ENCODE results near the gene PLA2G4E.
A peak's percentile ranks its signal among the peaks of the same experiment; 100 is the strongest.

PLA2G4E gene

DNA sequence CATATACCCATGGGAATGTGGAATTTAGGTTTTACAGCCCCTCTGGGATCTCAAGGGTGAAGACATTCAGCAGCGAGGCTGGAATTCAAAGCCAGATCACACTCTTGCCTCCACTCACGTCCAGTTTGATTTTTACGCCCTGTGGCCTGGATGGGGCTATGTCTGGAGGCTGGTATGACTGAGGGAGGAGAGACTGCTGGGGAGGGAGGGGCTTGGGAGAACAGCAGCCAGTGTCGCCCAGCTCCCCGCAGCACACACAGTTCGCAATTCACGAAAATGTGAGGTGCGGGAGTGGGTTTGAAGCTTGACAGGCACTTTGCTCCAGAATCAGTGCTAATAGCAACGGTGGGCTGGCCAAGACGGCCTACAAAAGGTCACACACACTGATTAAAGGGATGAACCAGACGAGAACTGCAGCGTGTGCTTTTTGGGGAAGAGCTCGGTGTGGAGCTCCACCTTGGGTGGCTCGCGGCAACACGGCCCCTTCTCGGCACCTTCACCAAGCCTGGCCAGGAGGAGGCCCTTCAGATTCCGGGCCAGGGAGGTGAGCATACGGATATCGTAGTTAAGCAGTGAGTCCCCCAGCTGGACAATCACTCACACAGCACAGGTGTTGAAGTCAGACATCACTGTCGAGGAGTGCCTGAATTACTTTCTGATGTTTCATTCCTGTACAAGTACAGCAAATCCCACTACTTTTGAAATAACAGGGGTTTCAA lies 64.9 kb downstream of the PLA2G4E start:
- H3K36me3 ChIP-seq (ENCODE audit: control insufficient read depth, insufficient read depth, low read length, severe bottlenecking) = peaks cover 3% of the 10 kb centered on the region
- H3K4me1 ChIP-seq (ENCODE audit: control insufficient read depth, insufficient read depth, low read length) = peaks cover 11% of the 10 kb centered on the region
- no peaks in the 10 kb centered on the region for H3K9me3 ChIP-seq (ENCODE audit: control insufficient read depth, low read length)
- H3K4me3 ChIP-seq (ENCODE audit: low read length) = no peak overlapping the region
- no peak overlapping the region for H3K9ac ChIP-seq (ENCODE audit: low read length)
- no peaks in the 10 kb centered on the region for H3K27me3 ChIP-seq (replicated peaks; ENCODE audit: control insufficient read depth, insufficient read depth, low read length)
- no peak for DNase-seq (ENCODE audit: low read depth)

DNA sequence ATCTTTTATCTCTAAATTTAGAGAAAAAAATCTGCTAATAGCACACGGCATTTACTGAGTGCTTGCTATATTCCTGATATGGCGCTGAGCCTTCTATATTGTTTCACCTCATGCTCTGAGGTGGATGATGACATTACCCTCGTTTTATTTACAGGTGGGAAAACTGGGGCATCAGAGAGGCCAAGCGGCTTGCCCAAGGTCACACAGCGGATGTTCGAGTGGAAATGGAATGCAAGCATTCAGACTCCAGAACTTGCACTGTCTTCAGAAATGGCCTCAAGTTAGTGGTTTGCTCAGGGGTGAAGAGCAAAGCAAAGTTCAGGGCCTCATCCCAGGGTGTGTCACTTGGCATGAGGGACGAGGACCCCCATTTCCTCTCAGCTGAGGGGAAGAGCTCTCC lies 65.7 kb downstream of the PLA2G4E start:
- Histone ChIP-seq H3K36me3 (ENCODE audit: control insufficient read depth, insufficient read depth, low read length, severe bottlenecking) (peaks cover 3% of the 10 kb centered on the region), H3K4me3 (ENCODE audit: low read length) (no peak overlapping the region), H3K27me3 (replicated peaks; ENCODE audit: control insufficient read depth, insufficient read depth, low read length) (no peaks in the 10 kb centered on the region), H3K4me1 (ENCODE audit: control insufficient read depth, insufficient read depth, low read length) (peaks cover 18% of the 10 kb centered on the region), H3K9ac (ENCODE audit: low read length) (no peak overlapping the region), H3K9me3 (ENCODE audit: control insufficient read depth, low read length) (no peaks in the 10 kb centered on the region)
- DNase-seq (ENCODE audit: low read depth) = no peak

DNA sequence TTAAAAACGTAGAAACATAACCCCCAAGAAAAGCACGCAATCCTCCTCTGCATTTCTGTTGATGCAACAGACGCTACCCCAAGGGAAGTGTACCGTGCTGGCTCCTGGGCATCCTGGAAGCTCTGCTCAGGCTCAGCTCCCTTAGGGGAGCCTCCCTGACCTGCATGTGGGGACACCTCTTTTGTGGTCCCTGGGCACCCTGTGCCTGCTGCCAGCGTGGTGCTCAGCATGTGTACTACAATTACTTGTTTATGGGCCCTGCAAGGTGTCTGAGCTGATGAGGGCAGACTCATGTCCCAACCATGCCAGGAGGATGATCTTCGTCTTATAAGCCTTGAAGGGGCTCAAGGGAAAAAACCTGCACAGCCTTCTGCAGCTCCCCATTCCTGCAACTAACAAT lies 66.8 kb downstream of the PLA2G4E start:
- no peak for DNase-seq (ENCODE audit: low read depth)
- Histone ChIP-seq H3K4me1 (ENCODE audit: control insufficient read depth, insufficient read depth, low read length) (peaks cover 24% of the 10 kb centered on the region), H3K9me3 (ENCODE audit: control insufficient read depth, low read length) (no peaks in the 10 kb centered on the region)

DNA sequence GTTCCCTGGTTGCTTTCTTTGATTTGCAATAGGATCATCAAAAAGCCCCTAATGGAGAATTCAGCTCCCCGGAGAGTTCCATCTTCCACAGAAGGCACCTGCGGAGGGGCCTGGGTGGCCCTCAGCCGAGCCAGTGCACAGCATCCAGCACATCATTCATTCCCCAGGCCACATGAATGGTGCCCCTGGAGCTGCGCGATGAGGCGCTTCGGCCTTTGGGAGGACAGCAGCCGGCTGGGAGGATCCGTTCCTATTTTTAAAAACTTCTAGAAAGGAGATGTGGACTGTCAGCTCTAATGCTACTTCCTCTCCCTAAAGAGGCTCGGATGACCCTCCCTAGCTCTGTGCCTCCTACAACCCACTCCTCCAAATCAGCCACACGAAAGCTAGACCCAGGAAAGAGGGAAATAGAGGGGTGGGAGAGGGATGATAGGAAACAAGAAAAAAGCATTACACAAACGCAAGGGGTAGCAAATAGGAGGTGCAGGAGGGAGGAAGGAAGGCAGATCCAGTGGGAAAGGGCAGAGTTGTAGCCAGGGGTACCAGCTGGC lies 68.8 kb downstream of the PLA2G4E start:
- Histone ChIP-seq H3K36me3 (ENCODE audit: control insufficient read depth, insufficient read depth, low read length, severe bottlenecking) (peaks cover 3% of the 10 kb centered on the region), H3K4me3 (ENCODE audit: low read length) (no peak overlapping the region), H3K9ac (ENCODE audit: low read length) (no peak overlapping the region), H3K4me1 (ENCODE audit: control insufficient read depth, insufficient read depth, low read length) (peaks cover 24% of the 10 kb centered on the region), H3K9me3 (ENCODE audit: control insufficient read depth, low read length) (no peaks in the 10 kb centered on the region), H3K27me3 (replicated peaks; ENCODE audit: control insufficient read depth, insufficient read depth, low read length) (no peaks in the 10 kb centered on the region)
- no peak for DNase-seq (ENCODE audit: low read depth)

More for the DNA sequence above, 66.8 kb downstream of the PLA2G4E start:
- Histone ChIP-seq H3K36me3 (ENCODE audit: control insufficient read depth, insufficient read depth, low read length, severe bottlenecking) (peaks cover 3% of the 10 kb centered on the region), H3K4me3 (ENCODE audit: low read length) (no peak overlapping the region), H3K27me3 (replicated peaks; ENCODE audit: control insufficient read depth, insufficient read depth, low read length) (no peaks in the 10 kb centered on the region), H3K9ac (ENCODE audit: low read length) (no peak overlapping the region)

DNA sequence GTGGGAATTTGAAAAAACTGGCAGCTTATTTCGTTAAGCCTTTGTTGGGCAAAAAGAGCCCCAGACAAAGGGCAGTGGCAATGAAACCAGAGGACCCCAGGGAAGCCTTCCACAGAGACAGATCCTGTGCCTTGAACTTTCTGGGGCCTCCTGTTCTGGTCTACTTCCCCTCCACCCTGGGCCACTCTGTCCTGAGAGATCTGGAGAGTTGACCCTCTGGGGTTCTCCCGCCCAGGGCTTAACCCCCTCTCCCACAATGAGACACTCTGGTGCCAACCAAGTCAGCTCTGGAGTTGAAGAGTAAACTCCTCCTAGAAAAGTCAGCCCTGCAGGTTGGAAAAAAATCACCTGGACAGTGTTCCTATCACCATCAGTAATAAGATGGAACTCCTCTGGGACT lies 69.3 kb downstream of the PLA2G4E start:
- DNase-seq (ENCODE audit: low read depth) = no peak
- Histone ChIP-seq H3K9ac (ENCODE audit: low read length) (no peak overlapping the region), H3K36me3 (ENCODE audit: control insufficient read depth, insufficient read depth, low read length, severe bottlenecking) (peaks cover 3% of the 10 kb centered on the region), H3K4me1 (ENCODE audit: control insufficient read depth, insufficient read depth, low read length) (peaks cover 24% of the 10 kb centered on the region), H3K9me3 (ENCODE audit: control insufficient read depth, low read length) (no peaks in the 10 kb centered on the region), H3K4me3 (ENCODE audit: low read length) (no peak overlapping the region), H3K27me3 (replicated peaks; ENCODE audit: control insufficient read depth, insufficient read depth, low read length) (no peaks in the 10 kb centered on the region)

DNA sequence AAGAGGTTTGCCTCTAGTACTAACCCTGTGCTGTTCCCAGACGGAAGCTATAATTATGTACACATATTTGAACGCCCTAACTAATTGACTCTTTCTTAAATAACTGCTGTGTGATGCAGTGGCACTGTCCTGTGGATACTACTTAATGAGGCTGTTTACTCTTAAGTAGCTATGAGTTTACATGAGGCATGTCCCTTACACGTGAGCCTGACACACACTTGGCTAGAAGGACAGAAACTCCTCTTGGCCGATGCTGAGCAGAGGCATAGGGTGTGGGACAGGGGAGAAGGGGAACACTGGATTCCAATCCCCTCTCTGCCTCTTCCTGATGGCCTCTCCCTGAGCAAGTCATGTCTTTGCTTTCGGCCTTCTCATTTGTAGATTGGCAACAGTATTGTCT lies 70.4 kb downstream of the PLA2G4E start:
- Histone ChIP-seq H3K4me3 (ENCODE audit: low read length) (no peak overlapping the region), H3K9ac (ENCODE audit: low read length) (peak overlapping the region; percentile 25), H3K36me3 (ENCODE audit: control insufficient read depth, insufficient read depth, low read length, severe bottlenecking) (peaks cover 3% of the 10 kb centered on the region), H3K4me1 (ENCODE audit: control insufficient read depth, insufficient read depth, low read length) (peaks cover 24% of the 10 kb centered on the region), H3K9me3 (ENCODE audit: control insufficient read depth, low read length) (no peaks in the 10 kb centered on the region), H3K27me3 (replicated peaks; ENCODE audit: control insufficient read depth, insufficient read depth, low read length) (no peaks in the 10 kb centered on the region)
- DNase-seq (ENCODE audit: low read depth) = no peak

DNA sequence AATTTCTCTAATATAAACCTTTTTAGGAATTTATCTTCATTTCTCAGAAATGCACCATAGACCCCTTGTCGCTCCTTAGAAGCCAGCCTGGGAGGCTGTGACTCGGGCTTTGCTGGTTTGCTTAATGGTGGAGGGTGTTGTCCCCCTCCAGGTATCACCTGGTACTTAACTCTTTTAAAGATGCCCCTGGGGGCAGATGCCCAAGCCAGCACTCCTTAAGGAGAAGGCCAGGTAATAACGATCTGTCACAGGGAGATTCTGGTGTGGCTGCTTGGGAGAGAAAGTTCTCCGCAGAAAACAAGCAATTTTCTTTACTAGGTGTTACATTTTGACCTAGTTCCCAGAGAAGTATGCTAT lies 70.7 kb downstream of the PLA2G4E start:
- Histone ChIP-seq H3K9ac (ENCODE audit: low read length) (peak overlapping the region; percentile 25), H3K4me3 (ENCODE audit: low read length) (peak overlapping the region; percentile 11), H3K4me1 (ENCODE audit: control insufficient read depth, insufficient read depth, low read length) (peaks cover 26% of the 10 kb centered on the region), H3K36me3 (ENCODE audit: control insufficient read depth, insufficient read depth, low read length, severe bottlenecking) (peaks cover 3% of the 10 kb centered on the region), H3K27me3 (replicated peaks; ENCODE audit: control insufficient read depth, insufficient read depth, low read length) (no peaks in the 10 kb centered on the region), H3K9me3 (ENCODE audit: control insufficient read depth, low read length) (no peaks in the 10 kb centered on the region)
- DNase-seq (ENCODE audit: low read depth) = no peak

DNA sequence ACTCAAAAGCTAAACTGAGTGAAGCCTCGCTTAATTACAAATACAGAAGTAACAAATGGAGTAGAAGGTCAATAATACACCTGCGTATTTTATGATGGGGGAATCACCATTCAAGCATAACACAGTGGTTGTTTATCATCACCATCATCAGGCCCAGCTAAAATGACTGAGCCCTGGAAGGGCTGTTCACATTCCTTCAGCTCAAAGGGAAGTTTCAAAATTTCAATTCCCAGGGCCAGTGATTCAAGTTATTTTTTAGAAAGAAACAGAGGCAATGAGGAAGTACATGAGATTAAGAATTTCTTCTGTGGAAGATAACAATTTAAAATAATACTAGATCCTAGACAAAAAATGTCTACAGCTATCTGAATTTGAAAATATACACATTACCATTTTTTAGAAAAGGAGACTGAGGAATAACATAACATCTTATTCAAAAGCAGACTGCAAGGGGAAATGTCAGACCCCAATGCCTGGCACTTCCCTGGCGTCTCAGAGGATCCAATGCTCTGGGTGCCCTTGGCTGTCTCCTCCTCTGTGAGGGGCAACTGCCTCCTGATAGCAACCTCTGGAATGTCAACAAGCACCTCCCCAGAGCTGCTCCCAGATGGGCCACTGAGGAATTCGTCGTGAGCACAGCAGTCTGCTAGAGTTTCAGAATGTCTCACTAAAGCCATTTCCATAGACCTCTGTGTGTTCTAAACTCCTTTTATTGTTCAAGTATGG lies 71.3 kb downstream of the PLA2G4E start:
- H3K4me1 ChIP-seq (ENCODE audit: control insufficient read depth, insufficient read depth, low read length) = peaks cover 32% of the 10 kb centered on the region
- peak; percentile 61 for DNase-seq (ENCODE audit: low read depth)
- H3K27me3 ChIP-seq (replicated peaks; ENCODE audit: control insufficient read depth, insufficient read depth, low read length) = no peaks in the 10 kb centered on the region
- H3K9ac ChIP-seq (ENCODE audit: low read length) = peak overlapping the region; percentile 25
- H3K9me3 ChIP-seq (ENCODE audit: control insufficient read depth, low read length) = no peaks in the 10 kb centered on the region
- peak overlapping the region; percentile 11 for H3K4me3 ChIP-seq (ENCODE audit: low read length)
- H3K36me3 ChIP-seq (ENCODE audit: control insufficient read depth, insufficient read depth, low read length, severe bottlenecking) = peaks cover 3% of the 10 kb centered on the region

DNA sequence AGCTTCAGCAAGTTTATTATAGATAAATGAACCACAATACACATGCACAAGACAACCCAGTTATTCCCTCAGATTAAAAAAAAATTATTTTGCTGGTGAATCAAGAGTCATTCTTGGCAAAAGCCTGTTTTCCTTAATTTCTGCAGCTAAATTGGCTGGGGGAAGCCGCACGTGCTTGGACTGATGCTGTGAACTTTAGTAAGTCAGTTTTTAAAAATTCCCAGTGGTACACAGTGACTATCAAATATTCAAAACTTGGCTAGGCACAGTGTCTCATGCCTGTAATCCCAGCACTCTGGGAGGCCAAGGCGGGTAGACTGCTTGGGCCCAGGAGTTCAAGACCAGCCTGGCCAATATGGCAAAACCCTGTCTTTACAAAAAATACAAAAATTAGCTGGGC lies 72.4 kb downstream of the PLA2G4E start:
- DNase-seq (ENCODE audit: low read depth) = no peak
- H3K4me1 ChIP-seq (ENCODE audit: control insufficient read depth, insufficient read depth, low read length) = peaks cover 42% of the 10 kb centered on the region
- H3K36me3 ChIP-seq (ENCODE audit: control insufficient read depth, insufficient read depth, low read length, severe bottlenecking) = peaks cover 3% of the 10 kb centered on the region
- H3K4me3 ChIP-seq (ENCODE audit: low read length) = no peak overlapping the region
- no peaks in the 10 kb centered on the region for H3K27me3 ChIP-seq (replicated peaks; ENCODE audit: control insufficient read depth, insufficient read depth, low read length)
- no peak overlapping the region for H3K9ac ChIP-seq (ENCODE audit: low read length)
- no peaks in the 10 kb centered on the region for H3K9me3 ChIP-seq (ENCODE audit: control insufficient read depth, low read length)

DNA sequence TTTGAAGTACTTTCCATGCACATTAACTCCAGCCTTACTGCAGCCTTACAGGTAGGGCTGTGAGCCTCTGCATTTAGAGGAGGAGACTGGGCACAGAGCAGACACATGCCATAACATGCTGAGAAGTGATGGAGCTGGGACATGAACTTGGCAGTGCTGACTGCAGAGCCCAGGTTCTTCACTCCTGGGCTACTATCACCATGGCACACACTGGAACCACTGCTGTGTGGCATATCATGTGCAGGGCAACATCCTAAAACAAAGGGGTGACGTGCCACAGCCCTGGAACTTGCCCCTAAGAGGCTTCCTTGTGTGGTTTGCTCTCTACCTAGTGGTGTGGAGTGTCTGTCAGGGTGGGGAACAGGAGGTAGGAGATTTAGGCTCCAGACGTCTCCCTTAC lies 73.9 kb downstream of the PLA2G4E start:
- Histone ChIP-seq H3K9ac (ENCODE audit: low read length) (no peak overlapping the region), H3K27me3 (replicated peaks; ENCODE audit: control insufficient read depth, insufficient read depth, low read length) (no peaks in the 10 kb centered on the region), H3K9me3 (ENCODE audit: control insufficient read depth, low read length) (no peaks in the 10 kb centered on the region), H3K36me3 (ENCODE audit: control insufficient read depth, insufficient read depth, low read length, severe bottlenecking) (no peaks in the 10 kb centered on the region), H3K4me1 (ENCODE audit: control insufficient read depth, insufficient read depth, low read length) (peaks cover 43% of the 10 kb centered on the region), H3K4me3 (ENCODE audit: low read length) (no peak overlapping the region)
- DNase-seq (ENCODE audit: low read depth) = no peak

DNA sequence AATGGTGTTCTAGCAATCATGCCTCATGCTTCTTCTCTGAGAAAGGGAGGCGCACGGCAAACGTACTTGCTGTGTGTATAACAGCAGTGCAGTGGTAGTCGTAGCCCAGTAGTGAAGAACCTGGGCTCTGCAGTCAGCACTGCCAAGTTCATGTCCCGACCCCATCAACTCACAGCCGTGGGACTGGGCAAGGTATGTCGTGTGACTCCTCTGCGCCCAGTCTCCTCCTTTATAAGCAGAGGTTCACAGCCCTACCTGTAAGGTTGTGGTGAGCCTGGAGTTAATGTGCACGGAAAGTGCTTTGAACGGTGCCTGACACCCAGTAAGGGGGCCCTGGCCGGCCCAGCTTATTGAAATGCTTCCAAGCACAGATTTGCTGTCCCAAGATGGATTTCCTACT lies 75.1 kb downstream of the PLA2G4E start:
- H3K36me3 ChIP-seq (ENCODE audit: control insufficient read depth, insufficient read depth, low read length, severe bottlenecking) = peaks cover 3% of the 10 kb centered on the region
- no peak for DNase-seq (ENCODE audit: low read depth)
- H3K9ac ChIP-seq (ENCODE audit: low read length) = no peak overlapping the region
- H3K4me1 ChIP-seq (ENCODE audit: control insufficient read depth, insufficient read depth, low read length) = peaks cover 32% of the 10 kb centered on the region
- no peaks in the 10 kb centered on the region for H3K27me3 ChIP-seq (replicated peaks; ENCODE audit: control insufficient read depth, insufficient read depth, low read length)
- no peak overlapping the region for H3K4me3 ChIP-seq (ENCODE audit: low read length)
- H3K9me3 ChIP-seq (ENCODE audit: control insufficient read depth, low read length) = no peaks in the 10 kb centered on the region

Data from adipocyte (in vitro differentiated cells).